Lower leg skin (tissue), 4 donors: ENCODE measurements around the gene ZNHIT1. TPM values are rescaled to one million over a fixed set of nuclear protein-coding genes. Genes with fewer than 3 reads are reported as not detected.
"Not testable (repeated sequence)": the region's sequence is repeated elsewhere in the genome, so short reads cannot be mapped to it uniquely, and the experiment has no call there.

Source experiments
- DNase-seq, 2 donors: peaks; one replicate each; pipeline ENCODE4 v3.0.0-alpha.2; 2019; ENCODE audit warnings: low spot score in 2 of 2
- H3K4me3 ChIP-seq: fragments of 200-600 bp; sonication (generic); 2 replicates; pipeline ENCODE4 v1.5.1; 2017; ENCODE audit warnings: mild to moderate bottlenecking, low read depth; ENCODE audit not compliant: poor library complexity, severe bottlenecking
- POLR2A ChIP-seq, 2 donors: fragments of 450-650 bp; IDR thresholded peaks; one replicate each; pipeline ENCODE4 v1.6.1; 2016 to 2017; ENCODE audit warnings: antibody characterized with exemption in 2 of 2, mild to moderate bottlenecking in 1 of 2, moderate library complexity in 1 of 2
- WGBS, 2 donors: methylation state at CpG; one replicate each; pipeline ENCODE4 v1.1.5; 2018; 5-methylcytosine and 5-hydroxymethylcytosine counted together
- intact Hi-C: fragments of 100-400 bp; cut with DNase I; formaldehyde crosslinking; loops from one replicate; pipeline ENCODE4 v1.15.0; 2023; ENCODE audit warnings: low total_unique reads
- total RNA-seq, 4 donors: library from RNA; depleted of rRNA; stranded (reverse); fragments of >200 nt; gene quantifications; one replicate each; pipeline ENCODE4 v1.1.0, GENCODE V29; 2016
- TF ChIP-seq, protein P1 (sequence below), 3 donors: fragments of 450-650 bp; IDR thresholded peaks; one replicate each; pipeline ENCODE4 v1.5.1; 2016; ENCODE audit warnings: antibody characterized with exemption in 3 of 3, mild to moderate bottlenecking in 3 of 3, moderate library complexity in 2 of 3

Gene ZNHIT1
- total RNA-seq, 4 donors from 2014 or later: 45.3 to 87.6 (median 72.3) TPM

DNA sequence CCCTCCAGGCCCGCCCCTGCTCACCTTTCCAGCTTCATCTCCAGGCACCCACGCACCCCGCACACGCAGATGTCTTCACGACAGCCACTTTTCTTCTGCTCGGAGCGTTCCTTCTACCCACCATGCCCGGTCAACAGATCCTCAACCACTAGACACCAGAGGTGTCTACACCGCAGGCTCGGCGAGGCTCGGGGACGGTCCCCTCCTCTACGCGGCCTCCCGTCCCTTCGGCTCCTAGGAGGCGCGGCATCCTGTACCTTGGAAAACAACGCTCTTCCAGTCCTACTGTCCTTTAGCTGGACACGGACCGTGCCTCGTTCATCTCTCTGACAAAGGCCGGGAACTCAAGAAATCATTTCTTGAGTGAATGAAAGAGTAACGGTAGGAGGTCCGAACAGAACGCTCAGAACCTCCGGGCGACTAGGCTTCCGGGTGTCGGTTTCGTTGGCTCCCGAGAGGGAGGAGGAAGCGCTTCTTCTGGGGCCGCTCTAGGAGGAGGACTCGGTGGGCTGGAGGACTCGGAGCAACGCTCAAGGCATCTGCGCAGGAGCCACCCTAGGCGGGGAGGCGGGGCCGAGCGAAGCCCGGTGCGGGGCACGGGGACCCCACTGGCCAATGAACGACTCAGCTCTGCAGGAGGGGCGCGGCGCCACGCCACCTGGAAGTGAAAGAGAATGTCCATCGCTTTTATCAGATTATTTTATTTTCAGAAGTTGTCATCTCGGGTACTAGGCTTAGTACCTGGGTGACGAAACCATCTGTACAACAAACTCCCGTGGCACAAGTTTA is 34.1 kb downstream of the ZNHIT1 start:
- TF ChIP-seq POLR2A (IDR thresholded peaks at IDR 0.05): no peak
- TF ChIP-seq, protein P1, sequence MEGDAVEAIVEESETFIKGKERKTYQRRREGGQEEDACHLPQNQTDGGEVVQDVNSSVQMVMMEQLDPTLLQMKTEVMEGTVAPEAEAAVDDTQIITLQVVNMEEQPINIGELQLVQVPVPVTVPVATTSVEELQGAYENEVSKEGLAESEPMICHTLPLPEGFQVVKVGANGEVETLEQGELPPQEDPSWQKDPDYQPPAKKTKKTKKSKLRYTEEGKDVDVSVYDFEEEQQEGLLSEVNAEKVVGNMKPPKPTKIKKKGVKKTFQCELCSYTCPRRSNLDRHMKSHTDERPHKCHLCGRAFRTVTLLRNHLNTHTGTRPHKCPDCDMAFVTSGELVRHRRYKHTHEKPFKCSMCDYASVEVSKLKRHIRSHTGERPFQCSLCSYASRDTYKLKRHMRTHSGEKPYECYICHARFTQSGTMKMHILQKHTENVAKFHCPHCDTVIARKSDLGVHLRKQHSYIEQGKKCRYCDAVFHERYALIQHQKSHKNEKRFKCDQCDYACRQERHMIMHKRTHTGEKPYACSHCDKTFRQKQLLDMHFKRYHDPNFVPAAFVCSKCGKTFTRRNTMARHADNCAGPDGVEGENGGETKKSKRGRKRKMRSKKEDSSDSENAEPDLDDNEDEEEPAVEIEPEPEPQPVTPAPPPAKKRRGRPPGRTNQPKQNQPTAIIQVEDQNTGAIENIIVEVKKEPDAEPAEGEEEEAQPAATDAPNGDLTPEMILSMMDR (IDR thresholded peaks at IDR 0.05): no peak
- H3K4me3 ChIP-seq: peak overlapping the region; percentile 73
- peak; percentile 95 to 99 for DNase-seq
- intact Hi-C loops: no loop called here
- whole genome bisulfite sequencing, 2 donors: 0 to 1% methylated on average over 46 to 55 of the region's 55 CpGs

DNA sequence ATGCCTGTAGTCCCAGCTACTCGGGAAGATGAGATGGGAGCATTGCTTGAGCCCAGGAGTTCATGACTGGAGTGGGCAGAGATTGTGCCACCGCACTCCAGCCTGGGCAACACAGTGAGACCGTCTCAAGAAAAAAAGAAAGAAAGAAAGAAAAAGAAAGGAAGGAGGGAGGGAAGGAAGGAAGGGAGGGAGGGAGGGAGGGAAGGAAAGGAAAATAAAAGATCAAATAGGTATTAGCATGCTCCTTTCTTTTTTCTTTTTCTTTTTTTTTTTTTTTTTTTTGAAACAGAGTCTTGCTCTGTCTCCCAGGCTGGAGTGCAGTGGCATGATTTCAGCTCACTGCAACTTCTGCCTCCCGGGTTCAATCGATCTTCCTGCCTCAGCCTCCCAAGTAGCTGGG is 35.2 kb downstream of the ZNHIT1 start:
- intact Hi-C loops, H3K4me3 ChIP-seq, DNase-seq: not testable (repeated sequence)
- WGBS, 2 donors: 88 to 91% methylated on average over 5 of the region's 5 CpGs

DNA sequence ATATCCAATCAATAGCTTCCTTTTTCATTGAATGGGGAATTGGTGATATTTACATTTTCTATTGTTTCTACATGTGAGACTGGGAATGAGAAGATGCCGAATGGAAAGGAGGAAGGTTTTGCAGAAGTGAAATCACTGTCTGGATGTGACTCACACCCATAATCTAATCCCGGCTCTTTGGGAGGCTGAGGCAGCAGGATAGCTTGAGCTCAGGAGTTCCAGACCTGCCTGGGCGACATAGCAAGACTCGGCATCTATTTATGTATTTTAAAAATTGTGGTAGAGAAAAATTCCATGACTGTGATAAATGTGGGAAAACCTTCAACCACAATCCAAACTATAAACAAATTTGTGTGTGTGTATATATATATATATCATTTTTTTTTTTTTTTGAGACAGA is 37.8 kb downstream of the ZNHIT1 start:
- no peak for DNase-seq
- intact Hi-C loops: no loop called here
- no peak overlapping the region for H3K4me3 ChIP-seq
- 65 to 67% methylated on average over 4 of the region's 4 CpGs for WGBS, 2 donors
- no peak for TF ChIP-seq POLR2A (IDR thresholded peaks at IDR 0.05)
- TF ChIP-seq, protein P1 (IDR thresholded peaks at IDR 0.05): no peak

DNA sequence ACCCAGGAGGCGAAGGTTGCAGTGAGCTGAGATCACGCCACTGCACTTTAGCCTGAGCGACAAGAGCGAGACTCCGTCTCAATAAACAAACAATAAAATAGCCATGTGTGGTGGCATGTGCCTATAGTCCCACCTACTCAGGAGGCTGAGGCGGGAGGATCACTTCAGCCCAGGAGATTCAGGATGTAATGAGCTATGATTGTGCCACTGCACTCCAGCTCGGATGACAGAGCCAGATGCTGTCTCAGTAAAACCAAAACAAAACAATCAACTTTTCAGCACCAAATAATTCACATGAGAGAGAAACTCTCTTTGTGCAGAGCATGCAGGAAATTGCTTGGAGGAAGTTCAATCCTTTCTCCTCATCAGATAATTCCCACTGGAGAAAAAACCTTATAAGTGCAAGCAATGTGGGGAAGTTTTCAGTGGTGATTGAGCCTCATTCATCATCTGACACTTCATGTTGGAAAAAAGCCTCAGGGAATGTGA is 40.3 kb downstream of the ZNHIT1 start:
- intact Hi-C loops: no loop called here
- H3K4me3 ChIP-seq: no peak overlapping the region
- 48 to 56% methylated on average over 7 of the region's 7 CpGs for WGBS, 2 donors
- TF ChIP-seq, protein P1 (IDR thresholded peaks at IDR 0.05): no peak
- TF ChIP-seq POLR2A (IDR thresholded peaks at IDR 0.05): no peak
- DNase-seq: no peak

DNA sequence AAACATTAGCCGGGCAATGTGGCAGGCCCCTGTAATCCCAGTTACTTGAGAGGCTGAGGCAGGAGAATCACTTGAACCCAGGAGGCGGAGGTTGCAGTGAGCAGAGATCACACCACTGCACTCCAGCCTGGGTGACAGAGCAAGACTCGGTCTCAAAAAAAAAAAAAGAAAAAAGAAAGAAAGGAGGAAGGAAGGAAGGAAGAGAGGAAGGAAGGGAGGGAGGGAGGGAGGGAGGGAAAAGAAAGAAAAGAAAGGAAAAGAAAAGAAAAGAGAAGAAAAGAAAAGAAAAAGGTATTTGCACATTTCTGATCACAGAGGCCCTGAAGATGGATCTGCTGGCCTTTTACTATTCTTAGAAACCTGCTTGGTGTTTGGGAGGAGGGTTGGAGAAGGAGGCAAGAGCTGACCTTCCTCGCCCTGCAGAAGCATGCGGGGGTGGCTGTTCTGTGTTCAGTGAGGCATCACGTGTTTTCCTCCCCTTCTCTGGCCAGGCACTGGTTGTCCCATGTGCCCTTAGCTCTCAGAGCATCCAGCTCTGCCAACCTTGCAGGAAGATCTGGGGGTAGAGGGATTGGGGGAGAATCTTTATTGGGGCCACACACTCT is 46.2 kb downstream of the ZNHIT1 start:
- WGBS, 2 donors: 61% methylated on average over 6 of the region's 6 CpGs

DNA sequence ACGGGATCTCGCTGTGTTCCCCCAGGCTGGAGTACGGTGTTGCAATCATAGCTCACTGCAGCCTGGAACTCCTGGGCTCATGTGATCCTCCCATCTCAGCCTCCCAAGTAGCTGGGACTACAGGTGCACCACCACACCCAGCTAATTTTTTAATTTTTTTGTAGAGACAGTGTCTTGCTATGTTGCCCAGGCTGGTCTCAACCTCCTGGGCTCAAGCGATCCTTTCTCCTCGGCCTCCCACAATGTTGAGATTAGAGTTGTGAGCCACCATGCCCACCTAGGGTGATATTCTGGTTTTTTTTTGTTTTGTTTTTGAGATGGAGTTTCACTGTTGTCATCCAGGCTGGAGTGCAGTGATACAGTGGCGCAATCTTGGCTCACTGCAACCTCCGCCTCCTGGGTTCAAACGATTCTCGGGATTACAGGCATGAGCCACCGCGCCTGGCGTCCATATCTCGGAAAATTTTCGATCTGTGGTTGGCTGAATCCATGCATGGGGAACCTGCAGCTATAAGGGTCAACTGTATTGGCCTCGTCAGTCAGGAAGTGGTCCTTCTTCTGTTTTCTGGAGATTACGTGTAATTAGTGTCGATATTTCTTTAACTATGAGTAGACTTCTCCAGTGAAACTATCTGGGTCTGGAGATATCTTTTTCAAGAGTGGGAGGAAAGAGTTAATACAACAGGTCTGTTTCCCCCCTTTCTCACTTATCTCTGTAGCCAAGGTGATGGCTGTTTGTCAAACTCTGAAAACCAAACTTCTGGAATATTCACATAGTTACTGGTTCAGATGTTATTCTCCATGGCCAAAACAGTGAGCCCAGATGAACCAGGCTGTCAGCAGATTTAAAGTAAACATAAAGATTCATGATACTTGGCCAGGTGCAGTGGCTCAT is 47.9 kb downstream of the ZNHIT1 start:
- TF ChIP-seq POLR2A (IDR thresholded peaks at IDR 0.05): no peak
- TF ChIP-seq, protein P1 (IDR thresholded peaks at IDR 0.05): no peak
- DNase-seq: no peak
- no peak overlapping the region for H3K4me3 ChIP-seq
- intact Hi-C loops: no loop called here
- WGBS, 2 donors: 77 to 86% methylated on average over 17 of the region's 17 CpGs

More for the DNA sequence above, 46.2 kb downstream of the ZNHIT1 start:
- DNase-seq, H3K4me3 ChIP-seq, intact Hi-C loops: not testable (repeated sequence)
